Measurements from ENCODE around the gene FBXL4. TPM values are rescaled to one million over a fixed set of nuclear protein-coding genes. Genes with fewer than 3 reads are reported as not detected.
"Not testable (repeated sequence)": the region's sequence is repeated elsewhere in the genome, so short reads cannot be mapped to it uniquely, and the experiment has no call there.

FBXL4 gene
- polyA plus RNA-seq, 1 donor (not counting 4 experiments of a cell fraction or from before 2014, with no cell fraction given) = 19.9 TPM

- dilution Hi-C loops (cut with MboI; ENCODE audit: extremely low pct_ligation_motif_present, low sequenced_read_pairs) = no loop called here
- FAIRE-seq (no peak), DNase-seq (ENCODE audit: low read depth, low spot score) (no peak)
- no peaks in the 10 kb centered on the region for H3K27me3 ChIP-seq (ENCODE audit: control insufficient read depth, extremely low read depth, insufficient read depth, low read length)
- H3K4me1 ChIP-seq (ENCODE audit: control insufficient read depth, extremely low read depth, insufficient read depth, low read length) = no peaks in the 10 kb centered on the region
- no peak overlapping the region for H2AFZ ChIP-seq (ENCODE audit: control insufficient read depth, low read length)
- no peak overlapping the region for H3K4me3 ChIP-seq (ENCODE audit: control insufficient read depth in 2 of 3, extremely low read depth in 1 of 3, insufficient read depth in 2 of 3, low read depth in 1 of 3, low read length in 3 of 3)
- no peak overlapping the region for H3K27ac ChIP-seq (ENCODE audit: control insufficient read depth, insufficient read depth, low read length)
- TF ChIP-seq CTCF (optimal IDR thresholded peaks at IDR 0.05 in 1 of 3, IDR thresholded peaks at IDR 0.05 in 1 of 3, conservative IDR thresholded peaks at IDR 0.05 in 1 of 3; ENCODE audit: extremely low read depth in 1 of 3, insufficient read depth in 2 of 3, low read length in 3 of 3) (no peak), EZH2 (IDR thresholded peaks at IDR 0.05; ENCODE audit: low read length) (no peak)
- no peak overlapping the region for H3K4me2 ChIP-seq (ENCODE audit: control insufficient read depth, extremely low read depth, insufficient read depth, low read depth, low read length)
- no peaks in the 10 kb centered on the region for H3K9me1 ChIP-seq (ENCODE audit: control insufficient read depth, extremely low read depth, insufficient read depth, low read length)
- H3K36me3 ChIP-seq (ENCODE audit: control insufficient read depth in 2 of 2, extremely low read depth in 1 of 2, insufficient read depth in 2 of 2, low read length in 2 of 2) = no peaks in the 10 kb centered on the region
- no peaks in the 10 kb centered on the region for H4K20me1 ChIP-seq (ENCODE audit: control insufficient read depth, extremely low read depth, insufficient read depth, low read length)
- peaks cover 1% of the 10 kb centered on the region for H3K79me2 ChIP-seq (ENCODE audit: control insufficient read depth, insufficient read depth, low read length)
- no peaks in the 10 kb centered on the region for H3K9me3 ChIP-seq (ENCODE audit: control insufficient read depth, low read depth, low read length)
- no peak overlapping the region for H3K9ac ChIP-seq (ENCODE audit: control insufficient read depth, extremely low read depth, insufficient read depth, low read length)
Observed at GRCh38 chr6:98924647-98925046, 23.1 kb downstream of the FBXL4 start.

GRCh38 chr6:98920904-98921431 is 26.8 kb downstream of the FBXL4 start:
- no peaks in the 10 kb centered on the region for H3K9me1 ChIP-seq (ENCODE audit: control insufficient read depth, extremely low read depth, insufficient read depth, low read length)
- no peak for FAIRE-seq
- DNase-seq (ENCODE audit: low read depth, low spot score) = no peak

GRCh38 chr6:98910946-98911345 is 36.8 kb downstream of the FBXL4 start:
- FAIRE-seq; H3K79me2 ChIP-seq (ENCODE audit: control insufficient read depth, insufficient read depth, low read length); H3K27ac ChIP-seq (ENCODE audit: control insufficient read depth, insufficient read depth, low read length): not testable (repeated sequence)

More at GRCh38 chr6:98920904-98921431, 26.8 kb downstream of the FBXL4 start:
- Histone ChIP-seq H2AFZ (ENCODE audit: control insufficient read depth, low read length) (no peak overlapping the region), H4K20me1 (ENCODE audit: control insufficient read depth, extremely low read depth, insufficient read depth, low read length) (no peaks in the 10 kb centered on the region), H3K4me1 (ENCODE audit: control insufficient read depth, extremely low read depth, insufficient read depth, low read length) (no peaks in the 10 kb centered on the region), H3K36me3 (ENCODE audit: control insufficient read depth in 2 of 2, extremely low read depth in 1 of 2, insufficient read depth in 2 of 2, low read length in 2 of 2) (no peaks in the 10 kb centered on the region), H3K4me3 (ENCODE audit: control insufficient read depth in 2 of 3, extremely low read depth in 1 of 3, insufficient read depth in 2 of 3, low read depth in 1 of 3, low read length in 3 of 3) (no peak overlapping the region), H3K9me3 (ENCODE audit: control insufficient read depth, low read depth, low read length) (no peaks in the 10 kb centered on the region), H3K27ac (ENCODE audit: control insufficient read depth, insufficient read depth, low read length) (no peak overlapping the region), H3K4me2 (ENCODE audit: control insufficient read depth, extremely low read depth, insufficient read depth, low read depth, low read length) (no peak overlapping the region), H3K79me2 (ENCODE audit: control insufficient read depth, insufficient read depth, low read length) (no peaks in the 10 kb centered on the region), H3K9ac (ENCODE audit: control insufficient read depth, extremely low read depth, insufficient read depth, low read length) (no peak overlapping the region), H3K27me3 (ENCODE audit: control insufficient read depth, extremely low read depth, insufficient read depth, low read length) (no peaks in the 10 kb centered on the region)
- dilution Hi-C loops (cut with MboI; ENCODE audit: extremely low pct_ligation_motif_present, low sequenced_read_pairs) = no loop called here
- no peak for TF ChIP-seq CTCF (optimal IDR thresholded peaks at IDR 0.05 in 1 of 3, IDR thresholded peaks at IDR 0.05 in 1 of 3, conservative IDR thresholded peaks at IDR 0.05 in 1 of 3; ENCODE audit: extremely low read depth in 1 of 3, insufficient read depth in 2 of 3, low read length in 3 of 3)
- no peak for TF ChIP-seq EZH2 (IDR thresholded peaks at IDR 0.05; ENCODE audit: low read length)

More at GRCh38 chr6:98910946-98911345, 36.8 kb downstream of the FBXL4 start:
- H3K9me1 ChIP-seq (ENCODE audit: control insufficient read depth, extremely low read depth, insufficient read depth, low read length); H3K27me3 ChIP-seq (ENCODE audit: control insufficient read depth, extremely low read depth, insufficient read depth, low read length); H3K4me2 ChIP-seq (ENCODE audit: control insufficient read depth, extremely low read depth, insufficient read depth, low read depth, low read length); DNase-seq (ENCODE audit: low read depth, low spot score); H3K4me3 ChIP-seq (ENCODE audit: control insufficient read depth in 2 of 3, extremely low read depth in 1 of 3, insufficient read depth in 2 of 3, low read depth in 1 of 3, low read length in 3 of 3); dilution Hi-C loops (cut with MboI; ENCODE audit: extremely low pct_ligation_motif_present, low sequenced_read_pairs); H3K9me3 ChIP-seq (ENCODE audit: control insufficient read depth, low read depth, low read length); H3K4me1 ChIP-seq (ENCODE audit: control insufficient read depth, extremely low read depth, insufficient read depth, low read length); H4K20me1 ChIP-seq (ENCODE audit: control insufficient read depth, extremely low read depth, insufficient read depth, low read length); H2AFZ ChIP-seq (ENCODE audit: control insufficient read depth, low read length); H3K9ac ChIP-seq (ENCODE audit: control insufficient read depth, extremely low read depth, insufficient read depth, low read length); H3K36me3 ChIP-seq (ENCODE audit: control insufficient read depth in 2 of 2, extremely low read depth in 1 of 2, insufficient read depth in 2 of 2, low read length in 2 of 2): not testable (repeated sequence)
